ENCODE measurements around the gene FLAD1.

FLAD1 gene

GRCh38 chr1:155040358-155041093 is 57.4 kb downstream of the FLAD1 start:
- no peak for DNase-seq (ENCODE audit: low read depth)

Data from EH (cell line).